K562 (cell line): ENCODE measurements around the gene TICAM1. TPM values are rescaled to one million over a fixed set of nuclear protein-coding genes. Genes with fewer than 3 reads are reported as not detected.
A peak's percentile ranks its signal among the peaks of the same experiment; 100 is the strongest.

Source experiments
- ATAC-seq: fragments of 200-7000 bp; cut with Tn5 transposase; 3 replicates; pipeline ENCODE4 v1.9.1; 2020; ENCODE audit warnings: moderate library complexity
- BruUV-seq: library from RNA; stranded (reverse); fragments of 400-500 nt; replicated peaks from 2 replicates; lab custom pipeline; 2021; lab: Mats Ljungman, UMichigan
- CTCF ChIA-PET: fragments of 300-600 bp; formaldehyde crosslinking; extraction: SDS; loops from one replicate; lab custom pipeline; 2021; ENCODE audit warnings: low intra/inter-chr PET ratio; lab: Yijun Ruan, JAX
- POLR2A ChIA-PET: fragments of 300-600, 350-650 bp; sonication (Branson Sonifier 250); formaldehyde crosslinking; extraction: SDS; loops from one replicate; lab custom pipeline; 2021; ENCODE audit warnings: antibody characterized with exemption, inconsistent platforms; lab: Yijun Ruan, JAX
- DNase-seq, 4 experiments: peaks; one replicate each; pipeline versions ENCODE4 v3.0.0 to v3.0.0-alpha.2; 2011 to 2018; ENCODE audit warnings: low spot score in 3 of 4, mixed read lengths in 3 of 4; ENCODE audit errors: extremely low read depth in 1 of 4
- FAIRE-seq: peaks from 2 replicates; lab custom pipeline; 2011; peaks lifted over from hg19 to GRCh38; lab: Jason Lieb, UNC
- H2AFZ ChIP-seq: 2 replicates; pipeline ENCODE4 v1.6.0; 2011; ENCODE audit warnings: low read depth, low read length, control low read depth, inconsistent platforms
- H3K27ac ChIP-seq: fragments of 200-600 bp; 3 replicates; pipeline ENCODE4 v1.8.0; 2011; ENCODE audit warnings: low read depth, mild to moderate bottlenecking, control low read depth, inconsistent platforms, low read length, moderate library complexity, mixed read lengths; ENCODE audit errors: extremely low read depth
- H3K27me3 ChIP-seq, 2 experiments: fragments of 300-600 bp in 1 of 2; 2 replicates in 1 of 2; 3 replicates in 1 of 2; pipeline versions ENCODE4 v1.6.0 to v1.8.0; 2011; ENCODE audit warnings: inconsistent platforms in 2 of 2, low read length in 2 of 2, mild to moderate bottlenecking in 1 of 2, mixed read lengths in 1 of 2, moderate library complexity in 1 of 2; ENCODE audit not compliant: control insufficient read depth in 2 of 2, insufficient read depth in 2 of 2
- H3K36me3 ChIP-seq: fragments of 300-600 bp; 3 replicates; pipeline ENCODE4 v1.8.0; 2011; ENCODE audit warnings: mild to moderate bottlenecking, low read length, inconsistent platforms; ENCODE audit not compliant: control insufficient read depth, insufficient read depth
- H3K4me1 ChIP-seq, 2 experiments: fragments of 200-600 bp in 1 of 2; replicated peaks in 1 of 2; 2 replicates in 1 of 2; 3 replicates in 1 of 2; pipeline versions ENCODE4 v1.5.1 to v1.8.0; 2011; ENCODE audit warnings: inconsistent platforms in 2 of 2, low read length in 2 of 2, mild to moderate bottlenecking in 1 of 2, mixed read lengths in 1 of 2, moderate library complexity in 1 of 2; ENCODE audit not compliant: control insufficient read depth in 2 of 2, insufficient read depth in 2 of 2
- H3K4me2 ChIP-seq: 2 replicates; pipeline ENCODE4 v1.6.1; 2011; ENCODE audit warnings: low read length, control low read depth, inconsistent platforms, mixed read lengths; ENCODE audit not compliant: insufficient read depth
- H3K4me3 ChIP-seq: fragments of 200-600 bp; sonication (generic), shearing (Covaris generic); 2 replicates; pipeline ENCODE4 v1.5.1; 2016; ENCODE audit warnings: control low read depth, inconsistent platforms
- H3K79me2 ChIP-seq: fragments of 200-600 bp; 3 replicates; pipeline ENCODE4 v1.8.0; 2011; ENCODE audit warnings: low read length, inconsistent platforms; ENCODE audit not compliant: control insufficient read depth, insufficient read depth
- H3K9ac ChIP-seq, 2 experiments: 2 replicates each; pipeline versions ENCODE4 v1.6.0 to v1.6.1; 2011; ENCODE audit warnings: low read depth in 2 of 2, low read length in 2 of 2, control low read depth in 1 of 2, inconsistent platforms in 1 of 2, mild to moderate bottlenecking in 1 of 2, mixed read lengths in 1 of 2; ENCODE audit not compliant: insufficient read depth in 1 of 2
- H3K9me1 ChIP-seq: one replicate; pipeline ENCODE4 v1.6.0; 2011; ENCODE audit warnings: inconsistent platforms, mild to moderate bottlenecking, low read length, moderate library complexity; ENCODE audit not compliant: control insufficient read depth, insufficient read depth
- H3K9me3 ChIP-seq: replicated peaks from 2 replicates; pipeline ENCODE4 v1.5.1; 2011; ENCODE audit warnings: low read depth, low read length, inconsistent platforms; ENCODE audit not compliant: control insufficient read depth, insufficient read depth
- H4K20me1 ChIP-seq: replicated peaks from 2 replicates; pipeline ENCODE4 v1.6.1; 2011; ENCODE audit warnings: low read length, inconsistent platforms, mixed read lengths; ENCODE audit not compliant: control insufficient read depth, insufficient read depth
- E2F3 ChIP-seq: fragments of 250-450 bp; sonication (Bioruptor Pico); IDR thresholded peaks from 2 replicates; pipeline ENCODE4 v1.4.0; 2020; ENCODE audit warnings: mild to moderate bottlenecking
- ELF1 ChIP-seq: fragments of 200-800 bp; sonication (Bioruptor generic); IDR thresholded peaks from 2 replicates; pipeline ENCODE4 v1.6.1; 2016; ENCODE audit warnings: missing genetic modification characterization, missing compliant biosample characterization
- JUNB ChIP-seq: fragments of 450-650 bp; formaldehyde crosslinking; conservative IDR thresholded peaks from 2 replicates; pipeline ENCODE4 v1.4.0; 2020; ENCODE audit warnings: mild to moderate bottlenecking
- NR2C1 ChIP-seq, 2 experiments: fragments of 450-650 bp; IDR thresholded peaks; 2 replicates each; pipeline ENCODE4 v1.6.1; 2017; ENCODE audit warnings: mild to moderate bottlenecking in 2 of 2, antibody characterized with exemption in 1 of 2, inconsistent platforms in 1 of 2, missing compliant biosample characterization in 1 of 2, missing genetic modification characterization in 1 of 2
- RREB1 ChIP-seq: fragments of 250-450 bp; sonication (Bioruptor Pico); IDR thresholded peaks from 2 replicates; pipeline ENCODE4 v1.4.0; 2020
- ZNF217 ChIP-seq: sonication (generic); formaldehyde crosslinking; IDR thresholded peaks from 2 replicates; pipeline ENCODE4 v1.8.0; 2022; ENCODE audit warnings: mild to moderate bottlenecking, missing genetic modification reagents
- ZNF609 ChIP-seq: sonication (generic); formaldehyde crosslinking; IDR thresholded peaks from 2 replicates; pipeline ENCODE4 v1.8.1; 2023; ENCODE audit warnings: missing genetic modification reagents, mild to moderate bottlenecking, borderline replicate concordance
- WGBS: fragments of 100-300 bp; shearing (Covaris generic); methylation state at CpG from one replicate; pipeline ENCODE4 v1.1.6; 2016; ENCODE audit warnings: low coverage, mixed read lengths; ENCODE audit not compliant: insufficient coverage; ENCODE audit errors: missing lambda C conversion rate; 5-methylcytosine and 5-hydroxymethylcytosine counted together
- in situ Hi-C: fragments of 300-500 bp; cut with MboI; formaldehyde crosslinking; loops from 4 replicates; pipeline ENCODE4 v1.15.0; 2018; ENCODE audit warnings: inconsistent platforms, mixed read lengths
- intact Hi-C: fragments of 100-400 bp; cut with micrococcal nuclease; formaldehyde crosslinking; loops from 2 replicates; pipeline ENCODE4 v1.14.2; 2022
- polyA plus RNA-seq, 8 experiments: library from polyadenylated mRNA; depleted of rRNA in 4 of 8; stranded (reverse) in 5 of 8; unstranded in 3 of 8; fragments of >200 nt; fragmentation: Nextera tagmentation in 2 of 8; fragmentation: Illumina TruSeq in 1 of 8; extraction: Ambion mirVana in 2 of 8; extraction: Trizol in 1 of 8; gene quantifications; 2 replicates each; pipeline versions ENCODE4 v1.2.1 to v1.2.3, GENCODE V29; 2011 to 2014; ENCODE audit warnings: inconsistent platforms in 1 of 8, missing spikeins in 1 of 8
- total RNA-seq, 7 experiments: library from RNA; depleted of rRNA in 6 of 7; stranded (reverse); fragments of >200 nt in 6 of 7; fragmentation: Illumina TruSeq in 2 of 7; extraction: Trizol in 2 of 7; gene quantifications; 2 replicates each; pipeline versions ENCODE4 v1.2.1 to v1.2.3, GENCODE V29; 2011 to 2021; ENCODE audit warnings: low replicate concordance in 1 of 7

Gene TICAM1
- total and polyA plus RNA-seq, 9 of the 15 experiments (the other 6 are each of a cell fraction or from before 2014, with no cell fraction given), result 0.07 to 11.6 (median 1.5) TPM

- peak; percentile 62 for FAIRE-seq
- Histone ChIP-seq H4K20me1 (0 out of 2 replicates have a peak, but pooled peaks cover 5% of the 10 kb centered on the region), H3K9me1 (no peaks in the 10 kb centered on the region), H3K4me3 (peak overlapping the region; percentile 59), H3K4me2 (peak overlapping the region; percentile 85), H3K9ac (peak overlapping the region; percentile 71 to 95), H3K27me3 (no peaks in the 10 kb centered on the region), H2AFZ (peak overlapping the region; percentile 53; the same call in 1 of the 2 replicates), H3K4me1 (peaks cover 16 to 35% of the 10 kb centered on the region in 2 experiments), H3K36me3 (peaks cover 9% of the 10 kb centered on the region; the same call in 2 of the 3 replicates), H3K27ac (peak overlapping the region; percentile 80), H3K79me2 (peaks cover 21% of the 10 kb centered on the region), H3K9me3 (no peaks in the 10 kb centered on the region)
- WGBS, result 3% methylated on average over 14 of the region's 22 CpGs
- in situ Hi-C loops, result no loop called here
- intact Hi-C loops, result loop anchor here (5.0 kb wide), 1 partner anchor 50 kb away; no protein-coding TSS in a partner anchor
- ATAC-seq, result peak; percentile 39
- POLR2A ChIA-PET, result interaction anchor here (0.8 to 2.1 kb wide), 8 partner anchors 9 to 440 kb away, joined by 3 to 6 read pairs (median 3); no protein-coding TSS in a partner anchor
- peak; percentile 53 to 74 (median 72) for DNase-seq
- BruUV-seq, result TSS peak; percentile 78
- CTCF ChIA-PET, result no interaction called here
- peak; percentile 23; the same call in 1 of the 2 replicates for TF ChIP-seq ELF1 (tag)
- TF ChIP-seq RREB1 (CRISPR knock-in tag), result no peak
- 0 out of 2 replicates have a peak, but pooled peaks have one; percentile 34 for TF ChIP-seq ZNF609 (CRISPR knock-in tag)
- TF ChIP-seq NR2C1 (IDR thresholded peaks at IDR 0.05), result no peak
- TF ChIP-seq NR2C1 (tag; IDR thresholded peaks at IDR 0.05), result no peak
- TF ChIP-seq JUNB (CRISPR knock-in tag), result no peak
- no peak for TF ChIP-seq E2F3 (CRISPR knock-in tag)
- no peak for TF ChIP-seq ZNF217 (CRISPR knock-in tag)
Observed at GRCh38 chr19:4866595-4867424, 35.3 kb upstream of the TICAM1 start.
